ENCODE results near the gene CARMIL1. TPM values are rescaled to one million over a fixed set of nuclear protein-coding genes. Genes with fewer than 3 reads are reported as not detected.

CARMIL1 gene
- total and polyA plus RNA-seq, 2 of the 8 experiments (the other 6 are each of a cell fraction or from before 2014, with no cell fraction given) = 20.3 to 40.4 TPM

DNA sequence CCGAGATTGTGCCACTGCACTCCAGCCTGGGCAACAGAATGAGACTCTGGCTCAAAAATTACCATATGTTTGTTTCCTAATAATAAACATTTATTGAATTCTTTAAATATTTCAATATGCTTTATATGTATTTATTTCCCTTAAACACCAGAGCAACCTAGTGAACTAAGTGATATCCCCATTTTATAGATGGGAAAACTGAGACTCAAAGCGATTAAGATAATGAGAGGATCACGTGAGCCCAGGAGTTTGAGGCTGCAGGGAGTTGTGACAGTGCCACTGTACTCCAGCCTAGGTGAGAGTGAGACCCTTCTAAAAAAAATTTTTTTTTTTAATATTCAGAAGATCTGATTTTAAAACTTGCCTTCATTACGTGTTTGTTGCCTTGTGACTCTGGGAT is 19.4 kb upstream of the CARMIL1 start (continued):
- TF ChIP-seq CEBPB (IDR thresholded peaks at IDR 0.05; ENCODE audit: low read depth, low read length) (no peak), POLR2A (IDR thresholded peaks at IDR 0.05; ENCODE audit: control extremely low read depth in 1 of 2, low read depth in 2 of 2, low read length in 2 of 2) (no peak), FOSL1 (IDR thresholded peaks at IDR 0.05; ENCODE audit: insufficient read depth, low read depth, low read length) (no peak), CHD2 (IDR thresholded peaks at IDR 0.05; ENCODE audit: low read length) (no peak), EZH2 (IDR thresholded peaks at IDR 0.05; ENCODE audit: low read depth, low read length, severe bottlenecking) (no peak), ZNF274 (IDR thresholded peaks at IDR 0.05; ENCODE audit: borderline replicate concordance, extremely low read depth, low read length) (no peak), NANOG (IDR thresholded peaks at IDR 0.05; ENCODE audit: insufficient read depth, low read depth, low read length, poor library complexity, severe bottlenecking) (no peak), EP300 (IDR thresholded peaks at IDR 0.05; ENCODE audit: borderline replicate concordance in 1 of 2, low read depth in 2 of 2, low read length in 2 of 2) (no peak)
- TF ChIP-seq, protein P1, sequence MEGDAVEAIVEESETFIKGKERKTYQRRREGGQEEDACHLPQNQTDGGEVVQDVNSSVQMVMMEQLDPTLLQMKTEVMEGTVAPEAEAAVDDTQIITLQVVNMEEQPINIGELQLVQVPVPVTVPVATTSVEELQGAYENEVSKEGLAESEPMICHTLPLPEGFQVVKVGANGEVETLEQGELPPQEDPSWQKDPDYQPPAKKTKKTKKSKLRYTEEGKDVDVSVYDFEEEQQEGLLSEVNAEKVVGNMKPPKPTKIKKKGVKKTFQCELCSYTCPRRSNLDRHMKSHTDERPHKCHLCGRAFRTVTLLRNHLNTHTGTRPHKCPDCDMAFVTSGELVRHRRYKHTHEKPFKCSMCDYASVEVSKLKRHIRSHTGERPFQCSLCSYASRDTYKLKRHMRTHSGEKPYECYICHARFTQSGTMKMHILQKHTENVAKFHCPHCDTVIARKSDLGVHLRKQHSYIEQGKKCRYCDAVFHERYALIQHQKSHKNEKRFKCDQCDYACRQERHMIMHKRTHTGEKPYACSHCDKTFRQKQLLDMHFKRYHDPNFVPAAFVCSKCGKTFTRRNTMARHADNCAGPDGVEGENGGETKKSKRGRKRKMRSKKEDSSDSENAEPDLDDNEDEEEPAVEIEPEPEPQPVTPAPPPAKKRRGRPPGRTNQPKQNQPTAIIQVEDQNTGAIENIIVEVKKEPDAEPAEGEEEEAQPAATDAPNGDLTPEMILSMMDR (IDR thresholded peaks at IDR 0.05; ENCODE audit: control extremely low read depth in 1 of 3, insufficient read depth in 1 of 3, low read depth in 1 of 3, low read length in 3 of 3) = no peak

Measured in H1 (cell line).